Common myeloid progenitor, CD34-positive (primary cell): ENCODE data around the gene TCF7.

Source experiments
- CTCF ChIA-PET: fragments of 350-600 bp; sonication (Branson Sonifier 250); formaldehyde crosslinking; loops from one replicate; lab custom pipeline; 2021; ENCODE audit warnings: antibody characterized with exemption; lab: Charles Lee
- POLR2A ChIA-PET: fragments of 350-600 bp; sonication (Branson Sonifier 250); formaldehyde crosslinking; loops from one replicate; lab custom pipeline; 2021; ENCODE audit warnings: antibody characterized with exemption; lab: Charles Lee
- DNase-seq, 3 donors: peaks; one replicate each; pipeline versions ENCODE4 v3.0.0 to v3.0.0-alpha.2; 2013
- H3K27ac ChIP-seq, 2 experiments: 1 replicate in 1 of 2; 2 replicates in 1 of 2; pipeline ENCODE4 v1.7.0; 2013; ENCODE audit warnings: inconsistent platforms in 2 of 2, low read length in 2 of 2, mild to moderate bottlenecking in 2 of 2, low read depth in 1 of 2, moderate library complexity in 1 of 2; ENCODE audit not compliant: severe bottlenecking in 2 of 2, insufficient read depth in 1 of 2, poor library complexity in 1 of 2
- H3K27me3 ChIP-seq, 5 experiments: replicated peaks in 2 of 5; 1 replicate in 3 of 5; 2 replicates in 2 of 5; pipeline versions ENCODE4 v1.6.1 to v1.7.0; 2013; ENCODE audit warnings: low read length in 4 of 5, mild to moderate bottlenecking in 2 of 5, moderate library complexity in 2 of 5, inconsistent platforms in 1 of 5; ENCODE audit not compliant: insufficient read depth in 5 of 5, control insufficient read depth in 4 of 5
- H3K36me3 ChIP-seq, 4 experiments: 1 replicate in 2 of 4; 2 replicates in 2 of 4; pipeline versions ENCODE4 v1.6.1 to v1.7.0; 2013; ENCODE audit warnings: low read length in 3 of 4, control low read depth in 1 of 4, mild to moderate bottlenecking in 1 of 4; ENCODE audit not compliant: control insufficient read depth in 4 of 4, insufficient read depth in 4 of 4
- H3K4me1 ChIP-seq, 4 experiments: 1 replicate in 3 of 4; 2 replicates in 1 of 4; pipeline versions ENCODE4 v1.6.1 to v1.7.1; 2013; ENCODE audit warnings: low read length in 3 of 4, mild to moderate bottlenecking in 3 of 4, control low read depth in 1 of 4, inconsistent platforms in 1 of 4, moderate library complexity in 1 of 4; ENCODE audit not compliant: control insufficient read depth in 4 of 4, insufficient read depth in 4 of 4; ENCODE audit errors: control extremely low read depth in 1 of 4
- H3K4me3 ChIP-seq, 7 experiments: 1 replicate in 4 of 7; 2 replicates in 3 of 7; pipeline versions ENCODE4 v1.5.1 to v1.7.0; 2013; ENCODE audit warnings: mild to moderate bottlenecking in 7 of 7, low read length in 6 of 7, moderate library complexity in 6 of 7, inconsistent platforms in 2 of 7, low read depth in 2 of 7, control low read depth in 1 of 7; ENCODE audit not compliant: insufficient read depth in 4 of 7, control insufficient read depth in 1 of 7; ENCODE audit errors: extremely low read depth in 1 of 7
- H3K9me3 ChIP-seq, 5 experiments: 1 replicate in 4 of 5; 2 replicates in 1 of 5; pipeline versions ENCODE4 v1.6.1 to v1.7.1; 2013; ENCODE audit warnings: low read length in 4 of 5, mild to moderate bottlenecking in 2 of 5, inconsistent platforms in 1 of 5, low read depth in 1 of 5, moderate library complexity in 1 of 5; ENCODE audit not compliant: control insufficient read depth in 4 of 5, insufficient read depth in 2 of 5; ENCODE audit errors: control extremely low read depth in 1 of 5
- WGBS: methylation state at CpG from one replicate; pipeline ENCODE4 v1.1.5; 2013; ENCODE audit not compliant: insufficient coverage; 5-methylcytosine and 5-hydroxymethylcytosine counted together

The TCF7 gene

DNA sequence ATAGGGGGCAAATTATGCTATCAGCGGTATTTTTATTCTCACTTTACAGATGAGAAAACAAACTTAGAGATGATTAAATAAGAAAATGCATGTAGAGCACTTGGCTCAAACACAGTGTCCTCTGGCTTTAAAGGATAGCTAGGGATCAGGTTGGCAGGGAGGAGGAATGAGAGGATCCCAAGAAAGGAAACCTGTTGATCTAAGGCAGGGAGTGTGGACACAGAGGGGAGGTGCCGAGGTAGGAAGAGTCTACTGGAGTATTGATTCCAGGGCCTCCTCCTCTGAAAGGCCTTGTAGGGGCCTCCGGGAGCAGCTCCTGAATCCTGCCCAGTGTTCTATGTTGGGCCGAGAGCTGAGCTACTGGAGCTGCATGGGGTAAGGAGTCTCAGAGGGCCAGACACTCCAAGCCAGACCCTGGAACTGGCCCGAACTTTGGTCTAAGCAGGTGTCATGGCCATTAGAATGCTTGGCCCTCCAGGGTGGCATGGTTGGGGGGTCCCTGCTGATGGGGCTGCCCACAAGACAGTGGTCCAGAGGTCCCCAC lies 30.4 kb upstream of the TCF7 start:
- 100% methylated on average over 2 of the region's 5 CpGs for WGBS
- DNase-seq = no peak
- H3K9me3 ChIP-seq = no peaks in the 10 kb centered on the region
- CTCF ChIA-PET = interaction anchor here (1.2 to 2.7 kb wide), 4 partner anchors 11 to 58 kb away, joined by 3 to 8 read pairs (median 4); no protein-coding TSS in a partner anchor
- H3K27ac ChIP-seq = no peak overlapping the region
- no peaks in the 10 kb centered on the region for H3K4me1 ChIP-seq
- no peaks in the 10 kb centered on the region for H3K36me3 ChIP-seq
- POLR2A ChIA-PET = no interaction called here
- no peak overlapping the region for H3K4me3 ChIP-seq
- peaks cover 0 to 1% (median 0%) of the 10 kb centered on the region in 5 experiments for H3K27me3 ChIP-seq

DNA sequence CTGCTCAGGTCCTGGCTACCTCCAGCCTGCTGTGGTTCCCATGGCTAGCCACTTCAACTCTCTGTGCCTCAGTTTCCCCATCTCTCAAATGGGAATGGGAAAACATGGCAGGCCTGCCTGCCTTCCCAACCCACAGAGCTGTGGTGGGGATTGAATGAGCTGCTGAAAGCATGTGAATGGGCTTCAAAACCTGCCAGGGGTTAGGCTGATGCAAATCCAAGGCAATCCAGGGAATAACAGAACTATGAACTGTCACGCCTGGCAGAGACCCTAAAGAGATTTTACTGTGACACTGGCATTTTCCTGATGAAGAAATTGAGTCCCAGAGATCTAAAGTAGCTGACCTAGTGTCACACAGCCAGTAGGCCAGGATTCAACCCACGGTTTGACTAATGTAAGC lies 29.9 kb upstream of the TCF7 start:
- Histone ChIP-seq H3K27ac (no peak overlapping the region), H3K36me3 (no peaks in the 10 kb centered on the region), H3K4me3 (no peak overlapping the region), H3K4me1 (no peaks in the 10 kb centered on the region), H3K9me3 (no peaks in the 10 kb centered on the region), H3K27me3 (peaks cover 0 to 1% (median 0%) of the 10 kb centered on the region in 5 experiments)
- ChIA-PET CTCF (interaction anchor here (1.2 to 2.7 kb wide), 2 partner anchors 12 to 44 kb away, joined by 3 to 8 read pairs; no protein-coding TSS in a partner anchor), POLR2A (no interaction called here)
- no peak for DNase-seq
- WGBS = 50% methylated on average over 2 of the region's 2 CpGs

- POLR2A ChIA-PET = no interaction called here
- 93% methylated on average over 2 of the region's 6 CpGs for WGBS
- peaks cover 0 to 1% (median 0%) of the 10 kb centered on the region in 5 experiments for H3K27me3 ChIP-seq
- no peaks in the 10 kb centered on the region for H3K9me3 ChIP-seq
- H3K4me3 ChIP-seq = no peak overlapping the region
- no peak for DNase-seq
- CTCF ChIA-PET = interaction anchor here (1.0 to 2.7 kb wide), 2 partner anchors 16 to 45 kb away, joined by 3 to 8 read pairs; no protein-coding TSS in a partner anchor
- H3K36me3 ChIP-seq = no peaks in the 10 kb centered on the region
- H3K4me1 ChIP-seq = no peaks in the 10 kb centered on the region
- H3K27ac ChIP-seq = no peak overlapping the region
Observed at GRCh38 chr5:134085411-134085810, 29.1 kb upstream of the TCF7 start.

- Histone ChIP-seq H3K4me3 (no peak overlapping the region), H3K36me3 (no peaks in the 10 kb centered on the region), H3K27me3 (peaks cover 0 to 1% (median 0%) of the 10 kb centered on the region in 5 experiments), H3K4me1 (no peaks in the 10 kb centered on the region), H3K9me3 (no peaks in the 10 kb centered on the region), H3K27ac (no peak overlapping the region)
- ChIA-PET CTCF (interaction anchor here (1.0 kb wide), 1 partner anchor 15 kb away, joined by 3 read pairs; no protein-coding TSS in a partner anchor), POLR2A (no interaction called here)
- WGBS = 90% methylated on average over 8 of the region's 8 CpGs
- no peak for DNase-seq
Observed at GRCh38 chr5:134086225-134086942, 28.1 kb upstream of the TCF7 start.

DNA sequence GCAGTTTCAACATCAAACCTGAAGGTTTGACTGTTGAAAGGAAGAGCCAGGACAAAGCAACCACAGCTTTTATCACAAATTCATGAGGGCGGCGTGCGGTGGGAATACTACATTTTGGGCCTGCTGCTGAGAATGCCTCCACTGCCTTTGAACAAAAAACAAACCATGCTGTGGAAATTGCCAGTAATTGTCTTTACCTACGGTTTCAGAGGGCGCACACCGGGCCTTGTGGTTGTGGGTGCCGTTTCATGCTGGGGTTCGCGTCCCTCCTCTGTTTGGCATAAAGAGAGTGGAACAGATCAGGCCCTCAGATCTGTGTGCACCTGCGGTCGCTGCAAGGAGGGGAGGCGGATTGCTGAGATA lies 27.6 kb upstream of the TCF7 start:
- Histone ChIP-seq H3K36me3 (no peaks in the 10 kb centered on the region), H3K4me3 (no peak overlapping the region), H3K4me1 (no peaks in the 10 kb centered on the region), H3K9me3 (no peaks in the 10 kb centered on the region), H3K27ac (no peak overlapping the region), H3K27me3 (peaks cover 0 to 1% (median 0%) of the 10 kb centered on the region in 5 experiments)
- POLR2A ChIA-PET = no interaction called here
- 96% methylated on average over 9 of the region's 12 CpGs for WGBS
- DNase-seq = no peak
- CTCF ChIA-PET = no interaction called here

DNA sequence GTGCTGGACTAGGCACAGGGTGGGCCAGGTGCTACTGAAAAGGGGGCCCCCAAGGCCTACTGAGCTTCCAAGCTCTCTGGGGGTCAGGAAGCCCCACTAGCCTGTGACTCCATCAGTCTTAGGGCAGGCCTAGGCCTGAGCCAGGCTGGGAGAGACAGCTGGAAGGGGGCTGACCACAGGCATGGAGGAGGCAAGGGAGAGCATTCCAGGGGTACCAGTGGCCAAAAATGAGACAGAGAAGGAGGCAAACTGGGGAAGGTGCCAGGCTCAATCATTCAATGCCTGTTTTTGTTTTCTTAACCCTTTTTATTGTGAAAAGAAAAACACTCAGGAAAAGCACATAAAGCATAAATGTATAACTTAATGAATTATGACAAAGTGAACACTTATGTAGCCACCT lies 26.2 kb upstream of the TCF7 start:
- no peak overlapping the region for H3K27ac ChIP-seq
- H3K4me3 ChIP-seq = no peak overlapping the region
- no peaks in the 10 kb centered on the region for H3K4me1 ChIP-seq
- H3K27me3 ChIP-seq = peaks cover 0 to 4% (median 0%) of the 10 kb centered on the region in 5 experiments
- no peak for DNase-seq
- ChIA-PET CTCF (interaction anchor here (5.4 kb wide), 1 partner anchor 13 kb away, joined by 35 read pairs; no protein-coding TSS in a partner anchor), POLR2A (interaction anchor here (0.7 kb wide), 1 partner anchor 38 kb away, joined by 3 read pairs; no protein-coding TSS in a partner anchor)
- no peaks in the 10 kb centered on the region for H3K36me3 ChIP-seq
- H3K9me3 ChIP-seq = no peaks in the 10 kb centered on the region

DNA sequence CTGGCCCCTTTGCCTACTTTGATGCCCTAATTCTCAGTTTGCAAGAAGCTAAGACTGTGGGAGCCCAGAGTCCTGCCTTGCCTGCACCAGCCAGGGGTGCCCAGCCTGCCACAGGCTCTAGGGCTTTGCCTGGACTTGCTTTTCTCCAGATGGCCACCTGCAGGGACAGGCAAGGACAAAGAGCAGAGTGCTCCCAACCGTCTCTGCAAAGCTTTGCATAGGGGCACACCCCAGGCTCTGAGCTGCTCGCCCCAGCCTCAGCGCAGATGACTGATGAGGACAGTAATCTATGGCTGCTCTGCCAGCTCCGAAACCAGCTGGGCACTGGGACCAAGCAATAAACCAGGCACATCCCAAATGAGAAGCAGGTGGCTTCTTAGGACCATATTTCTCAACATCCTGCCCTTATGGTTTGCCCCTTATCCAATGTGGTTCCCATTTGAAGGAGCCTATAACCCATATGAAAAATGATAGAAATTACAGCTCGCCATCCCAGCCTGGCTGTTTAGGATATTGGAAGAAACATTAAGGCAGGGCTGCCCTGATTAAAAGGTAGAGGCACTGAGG lies 25.4 kb upstream of the TCF7 start:
- H3K9me3 ChIP-seq = no peaks in the 10 kb centered on the region
- H3K4me1 ChIP-seq = no peaks in the 10 kb centered on the region
- 96% methylated on average over 4 of the region's 5 CpGs for WGBS
- CTCF ChIA-PET = interaction anchor here (2.0 to 5.4 kb wide), 2 partner anchors 12 to 51 kb away, joined by 10 to 35 read pairs; no protein-coding TSS in a partner anchor
- no peak overlapping the region for H3K27ac ChIP-seq
- DNase-seq = no peak
- H3K36me3 ChIP-seq = no peaks in the 10 kb centered on the region
- peaks cover 0 to 4% (median 0%) of the 10 kb centered on the region in 5 experiments for H3K27me3 ChIP-seq
- POLR2A ChIA-PET = no interaction called here
- no peak overlapping the region for H3K4me3 ChIP-seq
